Breast epithelium (tissue), 4 donors: Measurements from ENCODE around the gene HELZ. TPM values are rescaled to one million over a fixed set of nuclear protein-coding genes. Genes with fewer than 3 reads are reported as not detected.

Experiments
- DNase-seq, 2 donors: peaks; one replicate each; pipeline ENCODE4 v3.0.0-alpha.2; 2019; ENCODE audit warnings: low spot score in 2 of 2
- H3K27ac ChIP-seq, 2 donors: fragments of 200-600 bp; sonication (generic) in 1 of 2; one replicate each; pipeline ENCODE4 v1.5.1; 2016 to 2019; ENCODE audit warnings: mild to moderate bottlenecking in 1 of 2
- H3K27me3 ChIP-seq, 2 donors: fragments of 200-600 bp; sonication (generic) in 1 of 2; one replicate each; pipeline versions ENCODE4 v1.5.1 to v1.6.0; 2017 to 2019; ENCODE audit warnings: control low read depth in 1 of 2, mild to moderate bottlenecking in 1 of 2
- H3K36me3 ChIP-seq: fragments of 200-600 bp; one replicate; pipeline ENCODE4 v1.5.1; 2019
- H3K4me1 ChIP-seq, 2 donors: fragments of 200-600 bp; sonication (generic); one replicate each; pipeline ENCODE4 v1.5.1; 2016 to 2019; ENCODE audit warnings: control low read depth in 1 of 2
- H3K4me3 ChIP-seq, 3 donors: fragments of 200-600 bp; sonication (generic); 1 replicate in 2 of 3; 2 replicates in 1 of 3; pipeline ENCODE4 v1.5.1; 2016 to 2019; ENCODE audit warnings: mild to moderate bottlenecking in 3 of 3, moderate library complexity in 2 of 3
- H3K9me3 ChIP-seq, 2 donors: fragments of 200-600 bp; sonication (generic) in 1 of 2; one replicate each; pipeline ENCODE4 v1.5.1; 2016 to 2019; ENCODE audit warnings: control low read depth in 1 of 2
- POLR2A ChIP-seq: fragments of 450-650 bp; IDR thresholded peaks from one replicate; pipeline ENCODE4 v1.6.1; 2016; ENCODE audit warnings: antibody characterized with exemption, mild to moderate bottlenecking, moderate library complexity
- POLR2AphosphoS5 ChIP-seq, 3 donors: sonication (generic); formaldehyde crosslinking; IDR thresholded peaks; one replicate each; pipeline ENCODE4 v1.6.1; 2017; ENCODE audit warnings: antibody characterized with exemption in 3 of 3
- intact Hi-C: fragments of 100-400 bp; cut with DNase I; formaldehyde crosslinking; loops from one replicate; pipeline ENCODE4 v1.15.1; 2023; ENCODE audit warnings: low total_unique reads
- total RNA-seq, 3 donors: library from RNA; depleted of rRNA; stranded (reverse); fragments of >200 nt; gene quantifications; one replicate each; pipeline ENCODE4 v1.1.0, GENCODE V29; 2016
- TF ChIP-seq, protein P1 (sequence below), 3 donors: fragments of 450-650 bp; IDR thresholded peaks; one replicate each; pipeline ENCODE4 v1.5.1; 2016 to 2017; ENCODE audit warnings: antibody characterized with exemption in 3 of 3, mild to moderate bottlenecking in 3 of 3, moderate library complexity in 3 of 3

Gene HELZ
- total RNA-seq, 3 donors from 2014 or later: 66.5 to 104 (median 79.8) TPM

DNA sequence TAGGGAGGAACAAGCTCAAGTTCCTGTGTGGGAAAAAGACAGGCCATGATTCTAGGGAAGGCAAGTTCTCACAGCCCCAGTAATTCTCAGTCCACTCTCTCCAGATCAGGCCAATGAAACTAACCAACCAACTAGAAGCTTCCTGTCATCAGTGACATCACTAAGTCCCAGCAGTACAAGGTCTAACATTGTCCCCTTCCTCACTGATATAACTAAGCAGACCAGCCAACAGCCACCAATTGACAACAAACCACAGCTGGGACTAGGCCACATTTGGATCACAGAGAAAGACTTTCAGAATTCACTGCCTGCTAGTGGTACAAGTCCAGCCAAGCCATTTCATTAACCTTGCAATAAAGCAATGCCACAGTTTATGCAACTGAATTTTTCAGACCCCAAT, 106.6 kb downstream of the HELZ start:
- intact Hi-C loops: no loop called here
- Histone ChIP-seq H3K27ac (no peak overlapping the region), H3K4me3 (no peak overlapping the region), H3K9me3 (no peaks in the 10 kb centered on the region), H3K27me3 (no peaks in the 10 kb centered on the region), H3K4me1 (no peaks in the 10 kb centered on the region), H3K36me3 (peaks cover 4% of the 10 kb centered on the region)
- TF ChIP-seq, protein P1, sequence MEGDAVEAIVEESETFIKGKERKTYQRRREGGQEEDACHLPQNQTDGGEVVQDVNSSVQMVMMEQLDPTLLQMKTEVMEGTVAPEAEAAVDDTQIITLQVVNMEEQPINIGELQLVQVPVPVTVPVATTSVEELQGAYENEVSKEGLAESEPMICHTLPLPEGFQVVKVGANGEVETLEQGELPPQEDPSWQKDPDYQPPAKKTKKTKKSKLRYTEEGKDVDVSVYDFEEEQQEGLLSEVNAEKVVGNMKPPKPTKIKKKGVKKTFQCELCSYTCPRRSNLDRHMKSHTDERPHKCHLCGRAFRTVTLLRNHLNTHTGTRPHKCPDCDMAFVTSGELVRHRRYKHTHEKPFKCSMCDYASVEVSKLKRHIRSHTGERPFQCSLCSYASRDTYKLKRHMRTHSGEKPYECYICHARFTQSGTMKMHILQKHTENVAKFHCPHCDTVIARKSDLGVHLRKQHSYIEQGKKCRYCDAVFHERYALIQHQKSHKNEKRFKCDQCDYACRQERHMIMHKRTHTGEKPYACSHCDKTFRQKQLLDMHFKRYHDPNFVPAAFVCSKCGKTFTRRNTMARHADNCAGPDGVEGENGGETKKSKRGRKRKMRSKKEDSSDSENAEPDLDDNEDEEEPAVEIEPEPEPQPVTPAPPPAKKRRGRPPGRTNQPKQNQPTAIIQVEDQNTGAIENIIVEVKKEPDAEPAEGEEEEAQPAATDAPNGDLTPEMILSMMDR (IDR thresholded peaks at IDR 0.05): no peak
- TF ChIP-seq POLR2AphosphoS5 (IDR thresholded peaks at IDR 0.05) (no peak), POLR2A (no peak)
- no peak for DNase-seq

DNA sequence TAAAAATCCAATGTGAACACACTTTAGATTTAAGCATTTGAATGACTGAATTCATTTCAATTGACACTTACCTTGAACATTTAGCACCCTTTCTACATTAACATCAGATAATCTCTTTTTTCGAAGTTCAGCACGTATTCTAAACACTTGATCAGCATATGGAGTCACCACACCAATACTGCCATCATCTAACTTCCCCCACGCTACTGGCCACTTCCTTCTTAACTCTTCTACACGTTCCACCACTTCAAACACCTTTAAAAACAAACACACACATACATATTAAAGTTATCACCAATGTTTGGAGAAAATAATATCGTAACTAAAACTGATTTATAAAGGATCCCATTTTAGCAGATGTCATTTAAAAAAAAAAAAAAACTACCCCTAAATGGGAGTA, 107.1 kb downstream of the HELZ start:
- Histone ChIP-seq H3K27ac (no peak overlapping the region), H3K9me3 (no peaks in the 10 kb centered on the region), H3K36me3 (peaks cover 4% of the 10 kb centered on the region), H3K4me1 (no peaks in the 10 kb centered on the region), H3K27me3 (no peaks in the 10 kb centered on the region), H3K4me3 (no peak overlapping the region)
- no peak for DNase-seq
- TF ChIP-seq POLR2A: no peak
- TF ChIP-seq, protein P1 (IDR thresholded peaks at IDR 0.05): no peak
- TF ChIP-seq POLR2AphosphoS5 (IDR thresholded peaks at IDR 0.05): no peak
- intact Hi-C loops: no loop called here

DNA sequence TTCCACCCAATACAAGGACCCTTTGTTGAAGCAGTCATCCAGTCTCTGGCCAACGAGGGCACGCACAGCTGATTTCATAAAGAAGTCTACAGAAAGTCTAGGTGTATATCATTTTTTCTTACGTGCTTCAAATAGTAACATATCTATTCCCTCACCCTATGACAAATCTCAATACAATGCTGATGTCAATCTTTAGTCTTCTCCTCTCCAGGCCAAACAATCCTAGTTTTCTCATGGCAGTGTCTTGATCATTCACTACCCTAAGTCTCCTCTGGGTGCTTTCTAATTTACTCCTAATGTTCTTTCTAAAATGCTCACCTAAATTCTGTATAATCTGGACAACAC, 108.0 kb downstream of the HELZ start:
- Histone ChIP-seq H3K36me3 (no peaks in the 10 kb centered on the region), H3K4me3 (no peak overlapping the region), H3K4me1 (no peaks in the 10 kb centered on the region), H3K27me3 (no peaks in the 10 kb centered on the region), H3K9me3 (no peaks in the 10 kb centered on the region), H3K27ac (no peak overlapping the region)
- DNase-seq: no peak
- no peak for TF ChIP-seq POLR2AphosphoS5 (IDR thresholded peaks at IDR 0.05)
- TF ChIP-seq, protein P1 (IDR thresholded peaks at IDR 0.05): no peak
- no peak for TF ChIP-seq POLR2A
- intact Hi-C loops: no loop called here

DNA sequence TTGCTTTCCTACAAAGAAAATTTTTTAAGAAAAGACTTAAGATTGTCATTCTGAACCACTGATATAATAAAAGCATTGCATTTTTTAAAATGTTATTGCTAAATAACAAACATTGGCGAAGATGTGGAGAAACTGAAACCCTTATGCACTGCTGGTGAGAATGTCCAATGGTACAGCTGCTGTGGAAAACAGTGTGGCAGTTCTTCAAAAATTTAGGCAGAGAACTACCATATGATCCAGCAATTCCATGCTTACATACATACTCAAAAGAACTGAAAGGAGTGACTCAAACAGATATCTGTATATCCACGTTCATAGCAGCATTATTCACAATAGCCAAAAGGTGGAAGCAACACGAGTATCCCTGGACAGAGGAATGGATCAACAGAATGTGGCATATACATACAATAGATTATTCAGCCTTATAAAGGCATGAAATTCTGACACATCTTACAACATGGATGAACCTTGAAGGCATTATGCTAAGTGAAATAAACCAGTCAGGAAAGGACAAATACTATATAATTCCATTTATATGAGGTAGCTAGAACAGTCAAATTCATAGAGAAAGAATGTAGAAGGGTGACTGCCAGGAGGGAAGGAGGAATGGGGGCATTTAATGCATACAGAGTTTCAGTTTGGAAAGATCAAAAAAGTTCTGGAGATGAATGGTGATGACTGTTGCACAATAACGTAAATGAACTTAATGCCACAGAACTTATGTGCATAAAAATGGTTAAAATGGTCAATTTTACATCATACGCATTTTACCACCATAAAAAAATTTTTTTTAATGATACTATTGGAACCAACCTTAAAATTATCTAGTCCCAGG, 108.6 kb downstream of the HELZ start:
- Histone ChIP-seq H3K4me1 (no peaks in the 10 kb centered on the region), H3K27me3 (no peaks in the 10 kb centered on the region), H3K4me3 (no peak overlapping the region), H3K9me3 (no peaks in the 10 kb centered on the region), H3K27ac (no peak overlapping the region), H3K36me3 (no peaks in the 10 kb centered on the region)
- no peak for DNase-seq
- no peak for TF ChIP-seq POLR2A
- no peak for TF ChIP-seq POLR2AphosphoS5 (IDR thresholded peaks at IDR 0.05)
- TF ChIP-seq, protein P1 (IDR thresholded peaks at IDR 0.05): no peak
- intact Hi-C loops: no loop called here

DNA sequence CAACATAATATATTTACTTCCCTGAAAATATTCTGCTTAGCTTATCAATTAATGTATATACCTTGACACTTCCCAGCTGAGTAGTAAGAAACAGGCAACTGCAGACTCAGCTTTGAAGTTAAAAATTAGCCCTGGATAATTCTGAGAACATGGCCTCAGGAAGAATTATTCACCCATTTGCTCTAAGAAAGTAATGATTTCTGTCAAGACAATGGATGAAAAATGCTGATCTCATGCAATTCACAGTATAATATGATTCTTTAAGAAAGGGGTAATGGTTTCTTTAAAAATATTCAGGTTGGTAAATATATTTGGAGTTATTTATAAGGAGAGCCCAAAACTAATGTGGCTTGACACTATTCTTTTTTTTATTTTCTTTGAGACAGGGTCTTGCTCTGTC, 111.8 kb downstream of the HELZ start:
- H3K9me3 ChIP-seq: no peaks in the 10 kb centered on the region
- intact Hi-C loops: no loop called here
- DNase-seq: no peak

More for the DNA sequence above, 111.8 kb downstream of the HELZ start:
- no peaks in the 10 kb centered on the region for H3K4me1 ChIP-seq
- H3K27me3 ChIP-seq: no peaks in the 10 kb centered on the region
- H3K36me3 ChIP-seq: no peaks in the 10 kb centered on the region
- no peak overlapping the region for H3K4me3 ChIP-seq
- H3K27ac ChIP-seq: no peak overlapping the region
- no peak for TF ChIP-seq POLR2A
